DND-41 (cell line): Measurements from ENCODE around the gene ECM1.
A peak's percentile ranks its signal among the peaks of the same experiment; 100 is the strongest.

Experiments
- CTCF ChIP-seq: IDR thresholded peaks from 2 replicates; pipeline ENCODE4 v1.5.1; 2012; ENCODE audit warnings: borderline replicate concordance, low read length, moderate library complexity, mild to moderate bottlenecking; ENCODE audit not compliant: poor library complexity, severe bottlenecking; ENCODE audit errors: extremely low read depth
- EZH2 ChIP-seq: IDR thresholded peaks from 3 replicates; pipeline ENCODE4 v1.6.1; 2012; ENCODE audit warnings: borderline replicate concordance, low read depth, mild to moderate bottlenecking, moderate library complexity, low read length, inconsistent platforms; ENCODE audit not compliant: severe bottlenecking

DNA sequence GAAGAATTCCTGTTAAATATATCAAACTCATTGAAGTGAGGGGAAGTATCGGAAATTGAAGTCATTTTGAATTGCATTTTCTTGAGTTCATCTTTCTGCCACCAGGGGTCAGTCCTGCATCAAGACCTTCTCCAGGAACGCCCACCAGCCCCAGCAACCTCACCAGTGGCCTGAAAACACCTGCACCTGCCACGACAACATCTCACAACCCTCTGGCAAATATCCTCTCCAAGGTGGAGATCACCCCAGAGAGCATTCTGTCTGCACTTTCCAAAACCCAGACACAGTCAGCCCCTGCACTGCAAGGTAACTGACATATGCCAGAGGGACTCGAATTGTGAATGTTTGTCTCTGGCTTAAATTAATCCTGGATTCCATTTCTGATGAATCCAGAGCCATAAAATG, 43.5 kb upstream of the ECM1 start:
- TF ChIP-seq CTCF (peak; percentile 82), EZH2 (no peak)
